Mononuclear cell (primary cell): ENCODE results near the gene PRDM15. TPM values are rescaled to one million over a fixed set of nuclear protein-coding genes. Genes with fewer than 3 reads are reported as not detected.

ENCODE experiments used
- H3K27me3 ChIP-seq: 2 replicates; pipeline ENCODE4 v1.6.0; 2011; ENCODE audit warnings: low read length, control low read depth; ENCODE audit not compliant: insufficient read depth
- H3K4me1 ChIP-seq: 2 replicates; pipeline ENCODE4 v1.5.1; 2011; ENCODE audit warnings: mild to moderate bottlenecking, low read length, control low read depth; ENCODE audit not compliant: insufficient read depth
- H3K4me3 ChIP-seq: 2 replicates; pipeline ENCODE4 v1.5.1; 2011; ENCODE audit warnings: mild to moderate bottlenecking, low read length, moderate library complexity
- H3K9me3 ChIP-seq: 2 replicates; pipeline ENCODE4 v1.5.1; 2011; ENCODE audit warnings: low read depth, mild to moderate bottlenecking, control low read depth, low read length
- total RNA-seq: library from RNA; depleted of rRNA; stranded (reverse); fragments of >200 nt; gene quantifications from one replicate; pipeline ENCODE4 v1.2.3, GENCODE V29; 2012

The PRDM15 gene
- total RNA-seq, 1 donor, result 8.1 TPM

DNA sequence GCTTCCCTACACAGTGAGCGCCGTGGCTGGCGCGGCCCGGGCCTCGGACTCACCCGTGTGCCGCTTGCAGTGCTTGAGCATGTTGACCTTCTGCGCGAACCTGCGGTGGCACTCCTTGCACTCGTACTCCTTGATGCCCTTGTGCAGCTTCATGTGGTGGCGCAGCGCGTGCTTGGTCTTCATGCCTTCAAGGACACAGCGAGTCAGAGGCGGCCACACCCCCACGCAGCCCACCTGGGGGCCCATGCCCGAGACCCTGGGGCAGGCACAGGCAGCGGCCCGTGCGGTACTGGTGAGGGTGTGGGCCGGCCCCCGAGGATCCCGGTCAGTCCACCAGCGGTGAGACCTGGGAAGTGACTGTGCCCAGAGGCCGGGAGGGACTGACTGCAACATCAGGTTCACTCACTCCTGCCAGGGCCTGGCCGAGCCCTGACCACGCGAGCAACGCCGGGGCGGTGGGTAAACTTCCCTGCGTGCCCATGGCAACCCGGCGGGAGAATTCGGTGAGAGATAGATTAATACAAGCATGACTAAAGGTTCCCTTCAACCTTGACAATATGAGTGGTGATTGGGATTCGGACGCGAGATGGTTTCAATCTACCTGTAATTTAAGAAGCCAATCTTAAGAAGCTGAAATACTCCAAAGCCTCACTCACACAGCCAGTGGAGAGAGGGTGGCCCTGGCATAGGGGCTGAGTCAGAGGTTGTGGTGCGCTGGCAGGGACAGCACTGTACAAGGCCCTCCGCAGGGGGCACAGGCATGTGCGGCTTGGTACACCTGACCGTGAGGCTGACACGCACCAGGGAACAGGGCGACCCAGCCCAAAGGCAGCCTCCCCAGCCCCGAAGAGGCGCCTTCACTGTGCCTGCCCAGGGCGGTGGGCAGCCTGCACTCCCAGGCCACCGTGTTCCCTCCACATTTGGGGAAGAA, 63.2 kb downstream of the PRDM15 start:
- H3K9me3 ChIP-seq, result no peaks in the 10 kb centered on the region
- no peaks in the 10 kb centered on the region for H3K4me1 ChIP-seq
- H3K27me3 ChIP-seq, result no peaks in the 10 kb centered on the region

DNA sequence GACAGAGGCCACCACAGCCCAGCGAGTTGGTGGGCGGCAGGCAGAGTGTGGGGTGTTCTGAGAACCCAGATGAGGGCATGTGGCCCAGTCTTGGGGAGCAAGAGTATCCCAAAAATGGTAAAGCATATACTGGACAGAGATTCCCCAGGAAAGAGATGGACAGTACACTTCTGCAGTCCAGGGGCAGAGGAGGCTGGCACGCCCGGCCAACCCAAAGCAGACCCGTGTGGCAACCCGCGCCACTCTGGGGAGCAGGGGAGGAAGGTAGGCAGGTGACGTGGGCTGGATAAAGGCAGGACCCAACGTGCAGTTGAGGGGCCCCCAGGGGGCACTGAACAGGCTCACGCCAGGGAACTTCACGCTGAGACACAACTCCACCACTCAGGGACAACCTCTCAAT, 65.9 kb downstream of the PRDM15 start:
- H3K9me3 ChIP-seq, result no peaks in the 10 kb centered on the region

More for the DNA sequence above, 63.2 kb downstream of the PRDM15 start:
- no peak overlapping the region for H3K4me3 ChIP-seq

DNA sequence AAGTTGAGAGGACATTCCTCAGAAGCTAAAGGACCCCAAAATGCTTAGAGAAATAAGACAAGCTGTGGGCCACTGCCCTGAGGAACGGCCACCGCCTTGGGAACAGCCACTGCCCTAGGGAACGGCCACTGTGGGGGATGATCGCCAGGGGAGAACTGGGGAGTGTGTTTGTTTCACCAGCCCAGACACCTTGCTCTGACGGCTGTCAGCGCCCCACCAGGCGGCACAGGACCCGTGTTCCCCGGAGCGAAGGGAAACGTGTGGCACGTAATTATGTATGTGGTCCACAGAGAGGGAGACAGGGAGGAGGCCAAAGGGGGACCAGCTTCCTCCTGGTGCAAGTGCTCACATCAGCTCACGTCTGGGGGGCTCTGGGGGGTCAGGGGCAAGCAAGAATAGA, 66.5 kb downstream of the PRDM15 start:
- H3K27me3 ChIP-seq, result no peaks in the 10 kb centered on the region
- H3K9me3 ChIP-seq, result no peaks in the 10 kb centered on the region
- H3K4me1 ChIP-seq, result no peaks in the 10 kb centered on the region
- no peak overlapping the region for H3K4me3 ChIP-seq

More for the DNA sequence above, 65.9 kb downstream of the PRDM15 start:
- Histone ChIP-seq H3K4me3 (no peak overlapping the region), H3K27me3 (no peaks in the 10 kb centered on the region), H3K4me1 (no peaks in the 10 kb centered on the region)

DNA sequence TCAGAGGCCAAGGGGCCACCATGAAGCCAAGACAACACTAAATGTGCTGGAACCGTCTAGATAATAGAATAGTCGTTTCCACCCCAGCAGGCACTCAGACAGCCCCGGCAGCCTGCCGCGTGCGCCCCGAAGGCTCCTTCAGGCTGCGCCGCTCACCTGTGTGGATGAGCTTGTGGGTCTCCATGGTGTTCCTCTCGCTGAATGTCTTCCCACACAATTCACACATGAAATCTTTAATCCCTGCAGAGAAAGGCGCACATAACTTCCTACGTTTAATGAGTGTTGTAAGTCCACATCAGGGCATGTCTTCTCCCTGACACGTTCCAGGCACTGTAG, 68.6 kb downstream of the PRDM15 start:
- Histone ChIP-seq H3K27me3 (no peaks in the 10 kb centered on the region), H3K4me1 (no peaks in the 10 kb centered on the region), H3K4me3 (no peak overlapping the region), H3K9me3 (no peaks in the 10 kb centered on the region)

DNA sequence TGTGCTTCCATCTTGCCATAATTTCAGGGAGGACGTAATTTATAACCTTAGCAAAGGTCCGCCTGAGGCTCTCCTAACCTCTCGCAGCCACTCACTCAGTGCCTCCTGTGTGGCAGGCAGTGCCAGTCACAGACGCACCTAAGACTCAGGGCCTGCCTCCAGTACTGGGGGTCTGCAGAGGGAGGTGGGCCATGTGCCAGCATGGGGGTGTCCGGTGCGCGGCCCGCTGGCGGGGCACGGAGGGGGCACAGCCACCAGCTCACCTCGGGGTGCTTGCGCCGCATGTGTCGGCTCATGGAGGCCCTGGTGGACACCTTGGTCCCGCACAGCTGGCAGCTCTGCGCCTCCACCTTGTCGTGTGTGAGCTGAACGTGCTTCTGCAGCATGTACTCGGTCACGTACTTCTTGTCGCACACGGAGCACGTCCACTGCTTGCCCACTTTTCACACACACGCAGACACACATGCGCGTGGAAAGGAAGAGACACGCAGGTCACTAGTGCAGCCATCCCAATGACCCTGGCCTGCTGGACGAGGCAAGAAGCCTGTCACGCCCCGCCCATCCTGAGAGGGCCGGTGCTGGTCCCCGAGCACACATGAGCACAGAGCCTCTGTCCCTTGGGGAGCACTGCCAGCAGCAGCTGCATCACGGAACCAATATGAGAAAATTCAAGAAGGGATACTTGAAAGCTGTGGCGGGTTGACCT, 69.1 kb downstream of the PRDM15 start:
- no peak overlapping the region for H3K4me3 ChIP-seq
- no peaks in the 10 kb centered on the region for H3K9me3 ChIP-seq
- H3K4me1 ChIP-seq, result no peaks in the 10 kb centered on the region
- no peaks in the 10 kb centered on the region for H3K27me3 ChIP-seq

DNA sequence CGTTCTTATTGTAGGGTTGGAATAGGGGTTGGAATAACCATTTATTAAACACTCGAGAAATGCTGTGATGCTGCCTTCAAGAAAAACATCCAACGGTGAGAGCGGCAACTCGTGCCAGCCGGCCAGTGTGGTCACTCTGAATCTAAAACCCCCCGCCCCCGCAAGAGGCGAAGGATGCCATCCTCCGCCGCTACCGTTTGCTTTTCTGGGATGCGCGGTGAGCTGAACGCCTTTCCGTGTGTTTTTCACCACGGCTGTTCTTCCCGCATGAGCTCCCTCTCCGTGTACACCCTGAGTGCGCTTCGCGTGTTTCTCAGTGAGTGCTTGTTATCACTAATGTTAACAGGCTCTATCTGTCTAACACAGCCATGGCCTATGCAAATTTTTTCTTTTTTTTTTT, 70.3 kb downstream of the PRDM15 start:
- Histone ChIP-seq H3K4me1 (no peaks in the 10 kb centered on the region), H3K9me3 (no peaks in the 10 kb centered on the region), H3K27me3 (no peaks in the 10 kb centered on the region), H3K4me3 (no peak overlapping the region)

DNA sequence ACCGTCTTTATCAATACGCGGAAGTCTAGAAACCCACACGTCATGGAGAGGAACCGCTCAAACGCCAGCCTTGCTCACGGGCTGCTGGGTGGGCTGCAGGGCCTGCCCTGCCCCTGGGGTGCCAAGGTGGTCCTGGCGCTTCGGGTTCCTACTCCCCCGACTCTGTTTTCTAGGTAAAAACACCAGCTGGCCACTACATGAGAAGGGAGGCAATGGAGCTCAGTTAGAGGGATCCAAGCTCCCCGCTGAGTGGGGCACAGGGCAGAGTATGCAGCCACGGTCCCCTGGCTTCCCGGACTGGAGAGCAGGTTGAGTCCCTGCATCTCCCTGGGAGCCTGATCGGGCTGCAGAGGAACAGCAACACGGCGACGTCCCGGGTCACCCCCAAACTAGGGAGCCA, 71.0 kb downstream of the PRDM15 start:
- Histone ChIP-seq H3K27me3 (no peaks in the 10 kb centered on the region), H3K9me3 (no peaks in the 10 kb centered on the region), H3K4me1 (no peaks in the 10 kb centered on the region), H3K4me3 (no peak overlapping the region)

DNA sequence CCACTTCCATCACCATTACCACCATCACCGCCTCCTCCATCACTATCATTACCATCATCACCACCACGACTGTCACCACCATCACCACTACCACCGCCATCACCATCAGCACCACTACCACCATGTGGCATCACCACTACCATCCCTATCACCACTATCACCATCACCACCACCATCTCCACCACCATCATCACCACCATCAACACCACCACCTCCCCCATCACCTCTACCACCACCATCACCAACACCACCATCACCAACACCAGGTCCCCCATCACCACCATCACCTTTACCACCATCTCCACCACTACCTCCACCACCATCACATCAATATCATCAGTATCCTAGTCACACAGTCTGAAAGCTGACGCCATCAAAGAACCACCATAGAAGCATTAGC, 72.4 kb downstream of the PRDM15 start:
- no peaks in the 10 kb centered on the region for H3K9me3 ChIP-seq
- H3K27me3 ChIP-seq, result no peaks in the 10 kb centered on the region
- H3K4me1 ChIP-seq, result peaks cover 6% of the 10 kb centered on the region
- H3K4me3 ChIP-seq, result no peak overlapping the region

DNA sequence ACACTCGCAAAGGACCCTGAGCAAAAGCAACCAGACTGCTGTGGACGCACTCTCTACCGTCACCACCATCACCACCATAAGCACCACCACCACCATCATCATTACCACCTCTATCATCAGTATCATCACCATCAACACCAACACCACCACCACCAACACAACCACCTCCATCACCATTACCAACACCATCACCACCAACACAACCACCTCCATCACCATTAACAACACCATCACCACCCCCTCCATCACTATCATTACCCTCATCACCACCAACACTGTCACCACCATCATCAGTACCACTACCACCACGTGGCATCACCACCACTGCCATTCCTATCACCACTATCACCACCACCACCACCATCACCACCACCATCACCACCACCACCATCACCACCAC, 73.5 kb downstream of the PRDM15 start:
- H3K4me3 ChIP-seq, result no peak overlapping the region
- H3K9me3 ChIP-seq, result no peaks in the 10 kb centered on the region
- peaks cover 6% of the 10 kb centered on the region for H3K4me1 ChIP-seq
- no peaks in the 10 kb centered on the region for H3K27me3 ChIP-seq

DNA sequence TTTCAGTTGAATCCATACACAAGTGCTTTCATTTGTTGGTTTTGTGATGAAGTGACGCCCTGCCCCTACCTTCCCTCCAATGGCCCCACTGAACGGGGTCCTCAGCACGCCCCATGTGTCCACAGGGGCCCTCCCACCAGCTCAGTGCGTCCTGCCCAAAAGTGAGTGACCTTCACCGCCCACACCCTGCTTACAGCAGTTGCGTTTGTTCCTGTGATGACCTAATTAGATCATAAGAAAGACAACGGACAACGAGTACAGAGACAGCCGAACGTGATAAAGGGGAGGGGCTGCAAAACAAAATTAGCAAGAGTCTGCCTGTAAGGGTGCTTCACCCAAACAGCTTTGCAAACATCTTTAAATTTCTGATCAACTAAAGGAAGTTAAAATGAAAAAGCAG, 74.1 kb downstream of the PRDM15 start:
- Histone ChIP-seq H3K27me3 (no peaks in the 10 kb centered on the region), H3K4me1 (peaks cover 6% of the 10 kb centered on the region)

DNA sequence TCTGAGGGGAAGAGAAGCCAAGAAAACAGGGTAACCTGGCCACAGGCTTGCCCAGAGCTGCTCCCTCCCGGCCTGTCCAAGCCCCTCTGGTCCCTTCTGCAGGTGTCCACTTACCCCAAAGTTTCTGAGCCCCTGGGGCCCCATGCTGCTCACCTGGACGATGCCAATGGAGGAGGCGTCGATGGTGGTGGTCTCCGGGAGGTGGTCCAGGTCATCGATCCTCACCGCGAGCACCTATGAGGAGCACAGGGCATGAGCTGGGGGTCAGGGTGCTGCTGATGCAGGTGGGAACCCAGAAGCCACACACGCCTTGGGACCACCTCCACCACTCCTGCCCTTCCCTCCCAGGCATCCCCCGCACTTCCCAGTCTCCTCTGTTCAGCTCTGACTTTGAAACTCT, 74.8 kb downstream of the PRDM15 start:
- peaks cover 6% of the 10 kb centered on the region for H3K4me1 ChIP-seq
- no peak overlapping the region for H3K4me3 ChIP-seq
- no peaks in the 10 kb centered on the region for H3K9me3 ChIP-seq
- no peaks in the 10 kb centered on the region for H3K27me3 ChIP-seq

More for the DNA sequence above, 74.1 kb downstream of the PRDM15 start:
- no peak overlapping the region for H3K4me3 ChIP-seq
- no peaks in the 10 kb centered on the region for H3K9me3 ChIP-seq

DNA sequence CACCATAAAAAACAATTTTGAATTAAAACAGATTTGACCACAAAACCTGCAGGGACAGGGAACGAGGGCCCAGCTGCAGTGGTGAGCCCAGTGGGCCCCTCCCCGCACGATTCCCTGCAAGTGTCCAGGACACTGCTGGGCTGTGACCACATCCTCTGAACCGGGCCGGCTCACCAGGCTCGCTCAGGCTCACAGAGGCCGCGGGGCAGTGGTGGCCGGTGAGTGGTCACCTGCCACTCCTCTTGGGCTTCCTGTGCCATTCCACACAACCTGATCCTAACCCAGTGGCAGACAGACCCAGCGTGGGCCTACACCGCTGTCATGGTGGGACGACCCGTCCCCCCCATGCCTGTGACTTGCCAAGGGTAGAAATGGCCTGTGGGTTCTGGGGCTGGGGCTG, 75.8 kb downstream of the PRDM15 start:
- Histone ChIP-seq H3K4me3 (no peak overlapping the region), H3K27me3 (no peaks in the 10 kb centered on the region), H3K4me1 (peaks cover 6% of the 10 kb centered on the region), H3K9me3 (no peaks in the 10 kb centered on the region)

DNA sequence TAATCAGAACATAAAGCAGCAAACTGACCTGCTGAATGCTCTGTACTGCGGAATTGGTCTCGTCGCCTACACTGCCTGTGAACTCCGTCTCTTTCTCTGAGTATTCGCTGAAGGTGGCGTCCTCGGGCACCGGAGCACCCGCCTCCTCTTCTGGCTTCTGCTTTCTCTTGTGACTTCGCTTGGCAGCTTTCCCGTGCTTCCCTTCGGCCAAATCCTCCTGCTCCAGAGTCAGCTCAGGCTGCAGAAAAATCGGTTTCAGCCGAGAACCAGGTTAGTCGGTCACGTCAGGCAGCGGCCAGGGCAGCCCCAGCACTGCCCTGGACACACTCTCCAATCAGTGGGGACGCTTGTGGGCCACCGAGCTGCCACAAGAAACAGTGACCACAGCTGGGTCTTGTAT, 76.5 kb downstream of the PRDM15 start:
- Histone ChIP-seq H3K27me3 (no peaks in the 10 kb centered on the region), H3K4me1 (peaks cover 6% of the 10 kb centered on the region), H3K4me3 (no peak overlapping the region), H3K9me3 (no peaks in the 10 kb centered on the region)

DNA sequence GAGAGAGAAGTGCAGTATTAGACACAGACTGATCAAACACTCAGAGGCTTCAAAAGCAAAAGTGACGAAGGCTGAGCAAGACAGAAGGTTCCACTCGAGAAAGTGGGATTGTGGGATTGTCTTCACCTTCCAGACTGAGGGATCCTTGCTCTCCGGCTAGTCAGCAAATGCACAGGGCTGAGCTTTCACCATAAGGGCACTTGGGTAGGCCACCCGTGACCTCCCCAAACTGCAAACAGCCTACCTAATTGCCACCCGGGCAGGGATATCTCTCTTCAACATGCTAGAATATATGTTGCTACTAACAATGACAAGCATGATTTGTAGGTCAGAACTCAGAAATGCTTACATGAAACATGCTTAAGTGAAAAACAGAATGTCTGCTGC, 77.0 kb downstream of the PRDM15 start:
- H3K27me3 ChIP-seq, result no peaks in the 10 kb centered on the region
- H3K9me3 ChIP-seq, result no peaks in the 10 kb centered on the region
- peaks cover 6% of the 10 kb centered on the region for H3K4me1 ChIP-seq
- no peak overlapping the region for H3K4me3 ChIP-seq

DNA sequence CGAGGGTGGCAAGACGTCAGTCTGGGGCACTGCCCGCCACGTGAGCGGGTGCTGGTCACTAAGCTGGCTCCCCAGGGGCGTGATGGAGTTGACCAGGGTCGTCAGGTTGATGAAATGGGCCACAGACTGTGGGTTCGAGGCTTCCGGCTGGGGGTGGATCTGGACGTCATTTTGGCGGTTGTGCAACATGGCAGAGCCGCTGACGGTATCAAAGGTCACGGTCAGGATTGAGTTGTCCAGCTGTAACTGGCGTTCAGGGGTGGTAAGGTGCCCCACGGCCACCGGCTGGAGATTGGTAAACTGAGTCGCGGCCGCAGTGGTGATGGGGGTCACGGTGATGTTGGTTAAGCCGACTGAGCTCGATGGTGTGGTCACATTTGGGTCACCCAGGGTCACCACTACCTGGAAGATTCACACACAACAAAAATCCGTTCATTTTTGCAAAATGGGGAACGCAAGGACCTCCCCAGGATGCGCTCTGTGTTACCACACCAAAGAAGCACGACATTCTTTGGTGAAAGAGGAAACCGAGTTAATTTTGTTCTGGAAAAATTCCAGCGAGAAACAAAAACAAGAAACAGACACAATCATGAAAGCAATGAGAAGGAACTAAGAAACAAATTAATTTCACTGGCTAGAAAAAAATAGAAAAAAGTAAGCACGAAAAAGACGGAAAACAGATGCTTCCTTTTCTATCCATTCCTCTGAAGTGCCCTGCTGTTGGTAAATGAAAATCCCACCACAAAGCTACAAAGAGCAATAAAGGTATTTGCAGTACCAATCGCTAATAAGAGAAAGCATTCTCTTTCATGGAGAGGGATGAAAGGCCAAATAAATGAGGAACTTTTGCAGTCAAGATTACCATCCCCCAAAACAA, 77.6 kb downstream of the PRDM15 start:
- no peak overlapping the region for H3K4me3 ChIP-seq
- H3K4me1 ChIP-seq, result peaks cover 6% of the 10 kb centered on the region
- no peaks in the 10 kb centered on the region for H3K27me3 ChIP-seq
- H3K9me3 ChIP-seq, result no peaks in the 10 kb centered on the region
